Activated CD8-positive, alpha-beta memory T cell treated with anti-CD3 and anti-CD28 coated beads, Interleukin-2, amount 50 U/mL, for 24 hours (primary cell): ENCODE data around the gene SRP54.
"Not testable (repeated sequence)": the region's sequence is repeated elsewhere in the genome, so short reads cannot be mapped to it uniquely, and the experiment has no call there.

Source experiments
- DNase-seq: peaks from one replicate; pipeline ENCODE4 v3.0.0-alpha.2; 2020; ENCODE audit errors: extremely low read depth

SRP54 gene

GRCh38 chr14:34983786-34984185 is 994 bp downstream of the SRP54 start:
- no peak for DNase-seq

GRCh38 chr14:34985740-34986139 is 2.9 kb downstream of the SRP54 start:
- DNase-seq: no peak

GRCh38 chr14:34987180-34987579 is 4.4 kb downstream of the SRP54 start:
- DNase-seq: no peak

- DNase-seq: no peak
Observed at GRCh38 chr14:34989762-34990161, 7.0 kb downstream of the SRP54 start.

- DNase-seq: no peak
Observed at GRCh38 chr14:34993426-34993825, 10.6 kb downstream of the SRP54 start.

- no peak for DNase-seq
Observed at GRCh38 chr14:34994668-34995067, 11.9 kb downstream of the SRP54 start.

GRCh38 chr14:34997762-34998161 is 15.0 kb downstream of the SRP54 start:
- DNase-seq: no peak

GRCh38 chr14:34999500-34999899 is 16.7 kb downstream of the SRP54 start:
- no peak for DNase-seq

GRCh38 chr14:35001621-35002020 is 18.8 kb downstream of the SRP54 start:
- DNase-seq: no peak

- no peak for DNase-seq
Observed at GRCh38 chr14:35004839-35005238, 22.0 kb downstream of the SRP54 start.

GRCh38 chr14:35016568-35016967 is 33.8 kb downstream of the SRP54 start:
- no peak for DNase-seq

GRCh38 chr14:35020713-35021112 is 37.9 kb downstream of the SRP54 start:
- DNase-seq: no peak

GRCh38 chr14:35028435-35028834 is 45.6 kb downstream of the SRP54 start:
- no peak for DNase-seq

GRCh38 chr14:35032562-35032961 is 49.8 kb downstream of the SRP54 start:
- no peak for DNase-seq

- DNase-seq: no peak
Observed at GRCh38 chr14:35034440-35034833, 51.6 kb downstream of the SRP54 start.

- DNase-seq: not testable (repeated sequence)
Observed at GRCh38 chr14:35034944-35035554, 52.3 kb downstream of the SRP54 start.

- DNase-seq: not testable (repeated sequence)
Observed at GRCh38 chr14:35038312-35038711, 55.5 kb downstream of the SRP54 start.

GRCh38 chr14:35042632-35043031 is 59.8 kb downstream of the SRP54 start:
- DNase-seq: no peak

- DNase-seq: no peak
Observed at GRCh38 chr14:35043046-35043445, 60.3 kb downstream of the SRP54 start.

- no peak for DNase-seq
Observed at GRCh38 chr14:35044939-35045797, 62.4 kb downstream of the SRP54 start.

GRCh38 chr14:35045798-35046047 is 62.9 kb downstream of the SRP54 start:
- DNase-seq: no peak

GRCh38 chr14:35046048-35046750 is 63.4 kb downstream of the SRP54 start, which contains the start of gene FAM177A1:
TSS of gene FAM177A1 (plus strand) at chr14:35046272. CDS start at chr14:35046464, 192 bp downstream.
- DNase-seq: peak; percentile 97
